GM12873 (cell line): ENCODE data around the gene NKAIN2.

Experiments
- CTCF ChIP-seq: IDR thresholded peaks from 2 replicates; pipeline ENCODE4 v1.5.1; 2012; ENCODE audit warnings: low read depth, mild to moderate bottlenecking, moderate library complexity, low read length, control low read depth; ENCODE audit not compliant: insufficient read depth; ENCODE audit errors: missing control alignments

NKAIN2 gene

GRCh38 chr6:123806561-123806960 lies 2.9 kb downstream of the NKAIN2 start:
- TF ChIP-seq CTCF: no peak

DNA sequence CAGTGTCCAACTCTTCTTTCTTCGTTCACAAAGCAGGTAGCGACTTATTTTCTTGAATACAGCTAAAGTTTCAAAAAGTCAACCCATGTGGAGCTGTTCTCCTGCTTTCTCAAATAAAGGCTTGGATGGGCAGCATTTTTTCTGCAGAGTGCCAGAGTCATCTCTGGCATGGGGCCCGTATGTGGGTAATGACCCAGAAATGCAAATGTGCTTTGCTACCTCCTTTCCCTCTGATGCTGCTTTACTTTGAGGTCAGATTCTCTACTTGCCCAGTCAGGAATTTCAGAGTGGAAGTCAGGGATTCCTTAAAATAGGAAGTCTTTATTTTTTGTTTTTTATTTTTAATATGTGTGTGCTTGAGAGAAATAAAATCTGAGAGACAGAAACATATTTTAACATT lies 4.9 kb downstream of the NKAIN2 start:
- TF ChIP-seq CTCF: no peak

DNA sequence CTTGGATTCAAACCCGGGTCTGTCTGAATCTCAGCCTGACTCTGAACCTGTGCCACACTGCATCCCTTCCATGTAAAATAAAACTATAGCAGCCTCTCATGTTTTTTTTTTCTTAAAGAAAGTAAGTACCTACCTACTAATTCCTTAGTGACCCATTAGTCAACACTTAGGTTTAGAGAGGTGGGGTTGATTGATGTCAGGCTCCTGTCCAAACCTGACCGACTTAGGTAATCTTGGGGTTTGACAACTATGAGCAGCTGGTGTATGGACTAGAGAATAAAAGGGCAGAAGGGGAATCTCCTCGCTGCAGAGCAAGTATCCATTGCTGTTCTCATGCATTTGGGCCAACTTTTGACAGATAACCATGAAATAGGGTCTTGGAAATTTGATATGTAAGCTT lies 6.5 kb downstream of the NKAIN2 start:
- no peak for TF ChIP-seq CTCF

DNA sequence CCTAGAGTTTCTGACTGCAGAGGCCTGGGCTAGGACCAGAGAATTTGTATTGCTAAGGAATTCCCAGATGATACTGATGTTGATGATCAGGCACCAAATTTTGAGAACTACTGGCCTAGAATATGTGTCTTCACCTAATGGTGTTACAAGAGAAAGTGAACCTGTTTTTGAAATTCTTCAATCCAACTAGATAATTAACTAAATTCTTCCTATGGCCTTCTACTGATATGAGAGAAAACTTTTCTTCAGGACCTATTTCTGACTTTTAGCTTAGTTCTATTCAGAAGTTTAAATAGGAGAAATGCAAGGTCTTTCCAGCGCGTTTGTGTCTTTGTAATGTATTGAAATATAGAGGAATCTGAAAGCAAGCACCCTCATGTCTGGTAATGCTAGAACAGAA lies 7.3 kb downstream of the NKAIN2 start:
- no peak for TF ChIP-seq CTCF

GRCh38 chr6:123811378-123811777 lies 7.7 kb downstream of the NKAIN2 start:
- TF ChIP-seq CTCF: no peak

- no peak for TF ChIP-seq CTCF
These were observed 9.0 kb downstream of the NKAIN2 start for GRCh38 chr6:123812621-123813020.

GRCh38 chr6:123821112-123821511 lies 17.4 kb downstream of the NKAIN2 start:
- TF ChIP-seq CTCF: no peak
